Left lung (tissue), 10 donors: ENCODE data around the gene FAM228A. TPM values are rescaled to one million over a fixed set of nuclear protein-coding genes. Genes with fewer than 3 reads are reported as not detected.

Experiments
- ATAC-seq: fragments of 200-7000 bp; cut with Tn5 transposase; one replicate; pipeline ENCODE4 v1.9.1; 2020; ENCODE audit warnings: moderate library complexity
- DNase-seq, 4 donors: peaks; one replicate each; pipeline ENCODE4 v3.0.0-alpha.2; 2013 to 2020
- H3K27ac ChIP-seq, 2 donors: fragments of 200-600 bp; sonication (generic) in 1 of 2; one replicate each; pipeline versions ENCODE4 v1.5.0 to v1.8.0; 2020 to 2021
- H3K27me3 ChIP-seq, 2 donors: fragments of 200-600 bp; sonication (generic) in 1 of 2; one replicate each; pipeline versions ENCODE4 v1.5.0 to v1.8.0; 2020 to 2021
- H3K36me3 ChIP-seq, 2 donors: fragments of 200-600 bp; sonication (generic) in 1 of 2; one replicate each; pipeline versions ENCODE4 v1.5.0 to v1.8.0; 2020 to 2021
- H3K4me1 ChIP-seq, 2 donors: fragments of 200-600 bp; one replicate each; pipeline ENCODE4 v1.8.0; 2021
- H3K4me3 ChIP-seq, 2 donors: fragments of 200-600 bp; sonication (generic) in 1 of 2; one replicate each; pipeline versions ENCODE4 v1.5.0 to v1.8.0; 2020 to 2021; ENCODE audit warnings: mild to moderate bottlenecking in 1 of 2
- H3K9me3 ChIP-seq, 2 donors: fragments of 200-600 bp; sonication (generic) in 1 of 2; one replicate each; pipeline versions ENCODE4 v1.5.0 to v1.8.0; 2020 to 2021
- intact Hi-C, 2 donors: fragments of 100-400 bp; cut with DNase I; formaldehyde crosslinking; loops; one replicate each; pipeline versions ENCODE4 v1.11.2 to v1.14.2; 2022
- polyA plus RNA-seq, 6 donors: library from polyadenylated mRNA; unstranded; fragments of 120-200 nt; gene quantifications; one replicate each; pipeline ENCODE4 v1.2.1, GENCODE V29; 2013; ENCODE audit not compliant: insufficient read length in 6 of 6
- total RNA-seq, 2 donors: library from RNA; stranded (reverse); fragmentation: NEBNext Ultra II Directional; extraction: Animal tissue kit (Norgen Biotek cat#: 25700); gene quantifications; one replicate each; pipeline ENCODE4 v1.2.1, GENCODE V29; 2021
- TF ChIP-seq, protein P1 (sequence below), 2 donors: fragments of 200-600 bp; sonication (generic) in 1 of 2; IDR thresholded peaks; one replicate each; pipeline versions ENCODE4 v1.5.0 to v1.8.0; 2021; ENCODE audit warnings: antibody characterized with exemption in 2 of 2
- donor health status: DM: no; HTN: yes; CAD: no.
- donor health status: DM: no; HTN: no; CAD: no.

FAM228A gene
- total and polyA plus RNA-seq, 8 donors = 0.41 to 3.4 (median 1.4) TPM

DNA sequence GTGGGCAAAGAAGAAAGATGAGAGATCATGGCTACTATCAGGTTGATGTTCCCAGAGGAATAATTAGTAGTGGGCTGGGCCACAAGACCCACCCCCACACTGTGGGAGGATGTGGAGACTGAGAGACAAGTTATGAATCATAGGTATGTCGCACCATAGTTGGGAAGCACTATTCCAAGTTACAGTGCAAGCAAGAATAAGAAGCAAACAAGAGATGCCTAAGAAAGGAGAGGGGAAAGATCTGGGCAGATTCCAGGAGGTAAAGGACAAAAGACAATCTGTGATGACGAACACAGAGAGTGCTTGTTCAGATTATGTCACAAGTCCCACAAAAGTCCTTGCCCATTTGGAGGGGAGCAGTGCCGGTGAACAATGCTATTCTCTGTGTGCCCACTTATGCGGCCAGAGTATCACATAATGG lies 56.6 kb downstream of the FAM228A start:
- intact Hi-C loops = no loop called here
- Histone ChIP-seq H3K36me3 (peaks cover 6 to 13% of the 10 kb centered on the region in 2 donors), H3K27me3 (no peaks in the 10 kb centered on the region), H3K9me3 (no peaks in the 10 kb centered on the region), H3K4me1 (no peaks in the 10 kb centered on the region), H3K4me3 (no peak overlapping the region), H3K27ac (no peak overlapping the region)
- TF ChIP-seq, protein P1, sequence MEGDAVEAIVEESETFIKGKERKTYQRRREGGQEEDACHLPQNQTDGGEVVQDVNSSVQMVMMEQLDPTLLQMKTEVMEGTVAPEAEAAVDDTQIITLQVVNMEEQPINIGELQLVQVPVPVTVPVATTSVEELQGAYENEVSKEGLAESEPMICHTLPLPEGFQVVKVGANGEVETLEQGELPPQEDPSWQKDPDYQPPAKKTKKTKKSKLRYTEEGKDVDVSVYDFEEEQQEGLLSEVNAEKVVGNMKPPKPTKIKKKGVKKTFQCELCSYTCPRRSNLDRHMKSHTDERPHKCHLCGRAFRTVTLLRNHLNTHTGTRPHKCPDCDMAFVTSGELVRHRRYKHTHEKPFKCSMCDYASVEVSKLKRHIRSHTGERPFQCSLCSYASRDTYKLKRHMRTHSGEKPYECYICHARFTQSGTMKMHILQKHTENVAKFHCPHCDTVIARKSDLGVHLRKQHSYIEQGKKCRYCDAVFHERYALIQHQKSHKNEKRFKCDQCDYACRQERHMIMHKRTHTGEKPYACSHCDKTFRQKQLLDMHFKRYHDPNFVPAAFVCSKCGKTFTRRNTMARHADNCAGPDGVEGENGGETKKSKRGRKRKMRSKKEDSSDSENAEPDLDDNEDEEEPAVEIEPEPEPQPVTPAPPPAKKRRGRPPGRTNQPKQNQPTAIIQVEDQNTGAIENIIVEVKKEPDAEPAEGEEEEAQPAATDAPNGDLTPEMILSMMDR (IDR thresholded peaks at IDR 0.05) = no peak
- DNase-seq (no peak), ATAC-seq (peak; percentile 47)

DNA sequence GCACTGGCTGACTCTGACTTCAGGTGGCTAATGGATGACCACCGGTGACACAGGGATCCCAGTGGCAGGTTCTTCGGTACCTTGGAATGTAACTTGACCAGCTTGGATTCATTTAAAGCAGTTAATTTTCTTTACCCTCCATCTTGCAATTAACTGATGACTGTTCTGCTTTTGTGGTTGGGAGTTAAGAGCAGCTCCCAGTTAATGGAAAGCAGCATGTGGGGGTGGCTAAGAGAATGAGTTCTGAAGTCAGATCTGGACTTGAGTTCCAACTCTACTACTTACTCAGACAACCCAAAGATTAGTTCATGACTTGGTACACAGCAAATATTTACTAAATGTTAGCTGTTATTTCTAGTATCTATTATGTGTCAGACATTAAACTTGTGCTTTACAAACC lies 58.5 kb downstream of the FAM228A start:
- H3K9me3 ChIP-seq = no peaks in the 10 kb centered on the region

DNA sequence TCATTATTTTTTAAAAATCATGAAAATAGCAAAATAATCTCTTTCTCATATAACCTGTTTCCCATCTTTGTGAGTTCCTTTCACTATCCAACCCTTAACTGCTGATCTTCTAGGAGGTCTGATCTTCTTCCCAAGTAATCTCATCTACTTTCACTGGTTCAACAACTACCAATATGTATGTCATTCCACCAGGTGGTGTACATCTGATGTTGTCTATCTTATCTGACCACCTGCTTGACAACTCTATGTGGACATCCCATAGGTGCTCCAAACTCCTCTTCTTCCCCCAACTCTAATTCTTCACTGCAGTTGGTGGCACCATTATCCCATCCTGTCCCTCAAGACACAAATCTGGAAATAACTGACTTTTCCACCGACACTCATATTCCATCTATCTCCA lies 62.5 kb downstream of the FAM228A start:
- no peaks in the 10 kb centered on the region for H3K9me3 ChIP-seq
- intact Hi-C loops = no loop called here

More for the DNA sequence above, 58.5 kb downstream of the FAM228A start:
- no peak for DNase-seq
- intact Hi-C loops = no loop called here
- Histone ChIP-seq H3K4me3 (no peak overlapping the region), H3K27me3 (no peaks in the 10 kb centered on the region), H3K4me1 (peaks cover under 1 to 4% of the 10 kb centered on the region in 2 donors), H3K27ac (no peak overlapping the region), H3K36me3 (peaks cover 6 to 19% of the 10 kb centered on the region in 2 donors)
- ATAC-seq = no peak
- TF ChIP-seq, protein P1 (IDR thresholded peaks at IDR 0.05) = no peak

GRCh38 chr2:24238158-24238557 lies 63.3 kb downstream of the FAM228A start:
- peaks cover 6 to 27% of the 10 kb centered on the region in 2 donors for H3K36me3 ChIP-seq
- H3K27ac ChIP-seq = no peak overlapping the region
- TF ChIP-seq, protein P1 (IDR thresholded peaks at IDR 0.05) = no peak
- intact Hi-C loops = no loop called here
- H3K27me3 ChIP-seq = no peaks in the 10 kb centered on the region
- H3K9me3 ChIP-seq = no peaks in the 10 kb centered on the region
- no peak for DNase-seq
- ATAC-seq = peak; percentile 67
- peaks cover 4 to 21% of the 10 kb centered on the region in 2 donors for H3K4me1 ChIP-seq
- H3K4me3 ChIP-seq = no peak overlapping the region

More for the DNA sequence above, 62.5 kb downstream of the FAM228A start:
- Histone ChIP-seq H3K4me1 (peaks cover 4 to 21% of the 10 kb centered on the region in 2 donors), H3K27ac (no peak overlapping the region), H3K4me3 (no peak overlapping the region), H3K36me3 (peaks cover 6 to 32% of the 10 kb centered on the region in 2 donors), H3K27me3 (no peaks in the 10 kb centered on the region)
- TF ChIP-seq, protein P1 (IDR thresholded peaks at IDR 0.05) = no peak
- DNase-seq (no peak), ATAC-seq (no peak)

DNA sequence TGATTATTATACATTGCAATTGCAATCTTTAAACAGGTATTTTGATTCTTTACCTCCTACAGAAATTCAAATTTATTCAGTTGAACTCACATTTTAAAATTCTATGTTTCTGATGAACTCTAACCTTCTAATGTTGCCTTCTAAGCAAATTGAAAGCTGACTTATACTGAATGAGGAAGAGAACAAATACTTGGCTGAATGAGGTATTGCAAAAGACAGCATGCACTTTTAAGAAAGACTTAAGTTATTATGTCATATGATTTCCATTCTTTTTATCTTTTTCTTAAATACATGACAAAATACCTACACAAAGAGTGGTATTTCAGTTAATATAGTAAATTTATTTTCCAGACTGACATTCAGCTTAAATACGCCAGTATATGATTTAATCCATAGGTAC lies 64.7 kb downstream of the FAM228A start:
- Histone ChIP-seq H3K27me3 (no peaks in the 10 kb centered on the region), H3K27ac (no peak overlapping the region), H3K4me1 (peaks cover 4 to 21% of the 10 kb centered on the region in 2 donors), H3K4me3 (no peak overlapping the region), H3K9me3 (no peaks in the 10 kb centered on the region), H3K36me3 (peaks cover 2 to 35% of the 10 kb centered on the region in 2 donors)
- no peak for ATAC-seq
- no peak for DNase-seq
- intact Hi-C loops = no loop called here
- TF ChIP-seq, protein P1 (IDR thresholded peaks at IDR 0.05) = no peak

Other genes starting within 250 kb of the FAM228A start
- gene ATAD2B, start 247.9 kb upstream of the FAM228A start, total RNA-seq = 10 to 100 TPM; 20.1 to 24.9 TPM
- gene ATAD2B, start 247.9 kb upstream of the FAM228A start, polyA plus RNA-seq = 10 to 100 TPM; 21.4 to 27.4 (median 25.1) TPM
- 10 to 100 TPM; 13.4 to 13.7 TPM for gene UBXN2A, start 234.6 kb upstream of the FAM228A start, total RNA-seq
- gene UBXN2A, start 234.6 kb upstream of the FAM228A start, polyA plus RNA-seq = 10 to 100 TPM; 20.1 to 24.1 (median 22.3) TPM
- gene MFSD2B, start 165.0 kb upstream of the FAM228A start, total RNA-seq = under 1 TPM; 0.26 to 0.31 TPM
- gene MFSD2B, start 165.0 kb upstream of the FAM228A start, polyA plus RNA-seq = 1 to 10 TPM; 3.9 to 5.4 (median 4.5) TPM
- 10 to 100 TPM; 10.3 to 12.8 TPM for gene WDCP, start 127.7 kb upstream of the FAM228A start, total RNA-seq
- 10 to 100 TPM; 14.1 to 15.0 (median 14.7) TPM for gene WDCP, start 127.7 kb upstream of the FAM228A start, polyA plus RNA-seq
- gene FKBP1B, start 125.3 kb upstream of the FAM228A start, total RNA-seq = 10 to 100 TPM in 1 of 2 donors, 1 to 10 TPM in 1; 9.6 to 18.7 TPM
- gene FKBP1B, start 125.3 kb upstream of the FAM228A start, polyA plus RNA-seq = 10 to 100 TPM; 11.7 to 16.0 (median 14.7) TPM
- 10 to 100 TPM; 69.0 to 70.0 TPM for gene SF3B6, start 98.7 kb upstream of the FAM228A start, total RNA-seq
- gene SF3B6, start 98.7 kb upstream of the FAM228A start, polyA plus RNA-seq = 100 to 1,000 TPM; 119 to 134 (median 126) TPM
- gene TP53I3, start 90.2 kb upstream of the FAM228A start, total RNA-seq = 100 to 1,000 TPM in 1 of 2 donors, 10 to 100 TPM in 1; 56.8 to 123 TPM
- gene TP53I3, start 90.2 kb upstream of the FAM228A start, polyA plus RNA-seq = 10 to 100 TPM; 53.3 to 72.8 (median 64.8) TPM
- gene PFN4, start 51.7 kb upstream of the FAM228A start, total RNA-seq = 1 to 10 TPM in 1 of 2 donors, under 1 TPM in 1; 0.29 to 1.3 TPM
- 1 to 10 TPM; 2.2 to 3.9 (median 2.8) TPM for gene PFN4, start 51.7 kb upstream of the FAM228A start, polyA plus RNA-seq
- gene FAM228B, start 51.6 kb upstream of the FAM228A start, total RNA-seq = 10 to 100 TPM; 18.2 to 20.5 TPM
- gene FAM228B, start 51.6 kb upstream of the FAM228A start, polyA plus RNA-seq = 10 to 100 TPM; 21.9 to 30.6 (median 26.8) TPM
- gene ITSN2, start 185.5 kb downstream of the FAM228A start, total RNA-seq = 10 to 100 TPM; 80.5 to 85.6 TPM
- 10 to 100 TPM; 28.7 to 39.9 (median 37.8) TPM for gene ITSN2, start 185.5 kb downstream of the FAM228A start, polyA plus RNA-seq